ENCODE results near the gene JPH4. TPM values are rescaled to one million over a fixed set of nuclear protein-coding genes. Genes with fewer than 3 reads are reported as not detected.

JPH4 gene
- total and polyA plus RNA-seq, 2 of the 8 experiments (the other 6 are each of a cell fraction or from before 2014, with no cell fraction given), result 23.9 to 46.7 TPM

DNA sequence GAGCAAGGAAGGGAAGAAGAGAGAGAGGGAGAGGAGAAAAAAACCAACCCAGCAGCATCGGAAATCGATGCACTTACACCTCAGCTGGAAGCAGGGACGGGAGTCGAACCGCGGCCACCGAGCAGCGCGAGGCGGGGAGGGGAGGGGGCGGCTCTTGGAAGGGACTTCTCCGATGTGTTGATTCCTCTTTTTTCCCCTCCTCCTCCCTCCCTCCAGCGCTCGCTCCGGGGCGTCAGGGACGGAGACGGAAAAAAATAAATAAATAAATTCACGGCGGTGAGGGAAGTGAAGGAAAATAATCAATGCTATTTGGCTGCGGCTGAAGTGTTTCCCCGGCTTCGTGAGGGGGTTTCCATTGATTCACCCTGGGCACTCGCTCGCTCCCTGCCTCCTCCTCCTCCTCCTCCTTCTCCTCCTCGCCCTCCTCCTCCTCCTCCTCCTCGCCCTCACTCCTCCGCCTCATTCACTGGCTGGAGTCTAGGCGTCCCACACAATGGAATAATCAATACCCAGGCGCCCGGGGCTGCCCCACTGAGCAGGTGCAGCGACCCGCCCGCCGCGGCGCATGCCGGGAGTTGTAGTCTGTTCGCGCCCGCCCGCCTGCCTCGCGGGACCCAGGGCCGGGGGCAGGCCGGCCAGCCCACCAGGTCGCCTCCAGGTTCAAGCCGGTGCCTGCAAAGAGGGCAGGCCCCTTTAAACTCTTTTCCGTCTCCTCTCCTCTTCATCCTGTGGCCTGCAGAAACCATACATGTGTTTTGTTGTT lies 27.1 kb downstream of the JPH4 start, which contains the start of gene ZFHX2 (continued):
- TF ChIP-seq, protein P1, sequence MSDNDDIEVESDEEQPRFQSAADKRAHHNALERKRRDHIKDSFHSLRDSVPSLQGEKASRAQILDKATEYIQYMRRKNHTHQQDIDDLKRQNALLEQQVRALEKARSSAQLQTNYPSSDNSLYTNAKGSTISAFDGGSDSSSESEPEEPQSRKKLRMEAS (IDR thresholded peaks at IDR 0.05), result no peak
- TF ChIP-seq TAF7 (optimal IDR thresholded peaks at IDR 0.05; ENCODE audit: borderline replicate concordance, low read depth, low read length) (peak; percentile 31), FOSL1 (IDR thresholded peaks at IDR 0.05; ENCODE audit: insufficient read depth, low read depth, low read length) (no peak), KDM5A (IDR thresholded peaks at IDR 0.05; ENCODE audit: low read length) (no peak), EP300 (IDR thresholded peaks at IDR 0.05; ENCODE audit: borderline replicate concordance in 1 of 2, low read depth in 2 of 2, low read length in 2 of 2) (0 out of 3 replicates have a peak, but pooled peaks of 1 of the 2 experiments have one; percentile 34), POLR2A (IDR thresholded peaks at IDR 0.05; ENCODE audit: control extremely low read depth in 1 of 2, low read depth in 2 of 2, low read length in 2 of 2) (peak; percentile 64 to 87), EGR1 (IDR thresholded peaks at IDR 0.05; ENCODE audit: borderline replicate concordance, low read depth, low read length) (0 out of 2 replicates have a peak, but pooled peaks have one; percentile 14), MAFK (IDR thresholded peaks at IDR 0.05; ENCODE audit: low read depth, low read length) (no peak), RNF2 (IDR thresholded peaks at IDR 0.05; ENCODE audit: borderline replicate concordance, low read depth, low read length, missing control alignments, poor library complexity, severe bottlenecking) (no peak), SUZ12 (IDR thresholded peaks at IDR 0.05; ENCODE audit: low read length) (no peak), TAF1 (IDR thresholded peaks at IDR 0.05; ENCODE audit: low read depth, low read length) (peak; percentile 51; the same call in 1 of the 2 replicates), HDAC2 (IDR thresholded peaks at IDR 0.05; ENCODE audit: borderline replicate concordance in 1 of 2, low read depth in 2 of 2, low read length in 2 of 2) (0 out of 4 replicates have a peak, but pooled peaks of 1 of the 2 experiments have one; percentile 67), CHD2 (IDR thresholded peaks at IDR 0.05; ENCODE audit: low read length) (peak; percentile 75), BACH1 (IDR thresholded peaks at IDR 0.05; ENCODE audit: low read length) (no peak), RFX5 (IDR thresholded peaks at IDR 0.05; ENCODE audit: borderline replicate concordance, low read depth, low read length) (no peak), KDM4A (IDR thresholded peaks at IDR 0.05; ENCODE audit: low read depth, low read length, severe bottlenecking) (peak; percentile 2), POLR2AphosphoS5 (IDR thresholded peaks at IDR 0.05; ENCODE audit: low read depth, low read length) (peak; percentile 88), KDM1A (IDR thresholded peaks at IDR 0.05; ENCODE audit: borderline replicate concordance, low read length) (no peak)
- TF ChIP-seq, protein P2, sequence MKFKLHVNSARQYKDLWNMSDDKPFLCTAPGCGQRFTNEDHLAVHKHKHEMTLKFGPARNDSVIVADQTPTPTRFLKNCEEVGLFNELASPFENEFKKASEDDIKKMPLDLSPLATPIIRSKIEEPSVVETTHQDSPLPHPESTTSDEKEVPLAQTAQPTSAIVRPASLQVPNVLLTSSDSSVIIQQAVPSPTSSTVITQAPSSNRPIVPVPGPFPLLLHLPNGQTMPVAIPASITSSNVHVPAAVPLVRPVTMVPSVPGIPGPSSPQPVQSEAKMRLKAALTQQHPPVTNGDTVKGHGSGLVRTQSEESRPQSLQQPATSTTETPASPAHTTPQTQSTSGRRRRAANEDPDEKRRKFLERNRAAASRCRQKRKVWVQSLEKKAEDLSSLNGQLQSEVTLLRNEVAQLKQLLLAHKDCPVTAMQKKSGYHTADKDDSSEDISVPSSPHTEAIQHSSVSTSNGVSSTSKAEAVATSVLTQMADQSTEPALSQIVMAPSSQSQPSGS (IDR thresholded peaks at IDR 0.05; ENCODE audit: low read length), result no peak

Data from H1 (cell line).